ENCODE measurements around the gene NEUROG3.

DNA sequence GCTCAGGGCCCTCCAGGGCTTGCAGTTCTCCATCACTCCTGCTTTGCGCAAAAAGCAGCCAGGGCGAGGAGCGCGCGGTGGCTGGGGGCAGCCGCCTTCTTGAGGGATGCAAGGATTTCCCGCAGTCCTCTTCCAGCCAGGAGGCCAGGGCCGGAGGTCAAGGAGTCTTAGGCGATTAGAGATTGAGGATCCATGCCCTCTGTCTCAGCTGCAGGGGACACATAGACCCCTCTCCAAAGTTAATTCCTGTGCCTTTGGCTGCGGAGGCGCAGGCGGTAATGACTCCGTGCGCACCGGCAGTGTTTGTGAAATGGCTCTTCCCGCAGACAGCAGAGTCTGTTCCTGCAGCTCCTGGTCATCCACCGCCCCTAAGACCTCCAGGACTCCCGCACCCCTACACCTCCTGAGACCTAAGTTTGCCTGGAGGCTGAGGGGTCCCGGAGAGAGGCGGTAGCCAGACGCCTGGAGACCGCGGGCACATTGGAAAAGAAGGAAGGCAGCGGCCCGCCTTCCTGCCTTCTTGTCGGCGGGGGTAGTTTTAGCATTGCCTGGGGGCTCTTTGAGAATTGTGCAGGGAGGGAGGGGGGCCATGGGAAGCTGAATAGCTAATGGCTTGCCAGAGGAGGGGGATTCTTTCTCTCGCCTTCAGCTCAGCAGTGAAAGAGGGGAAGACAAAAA, 3.3 kb upstream of the NEUROG3 start:
- no peak for TF ChIP-seq EZH2 (IDR thresholded peaks at IDR 0.05; ENCODE audit: borderline replicate concordance)
- TF ChIP-seq, protein P1, sequence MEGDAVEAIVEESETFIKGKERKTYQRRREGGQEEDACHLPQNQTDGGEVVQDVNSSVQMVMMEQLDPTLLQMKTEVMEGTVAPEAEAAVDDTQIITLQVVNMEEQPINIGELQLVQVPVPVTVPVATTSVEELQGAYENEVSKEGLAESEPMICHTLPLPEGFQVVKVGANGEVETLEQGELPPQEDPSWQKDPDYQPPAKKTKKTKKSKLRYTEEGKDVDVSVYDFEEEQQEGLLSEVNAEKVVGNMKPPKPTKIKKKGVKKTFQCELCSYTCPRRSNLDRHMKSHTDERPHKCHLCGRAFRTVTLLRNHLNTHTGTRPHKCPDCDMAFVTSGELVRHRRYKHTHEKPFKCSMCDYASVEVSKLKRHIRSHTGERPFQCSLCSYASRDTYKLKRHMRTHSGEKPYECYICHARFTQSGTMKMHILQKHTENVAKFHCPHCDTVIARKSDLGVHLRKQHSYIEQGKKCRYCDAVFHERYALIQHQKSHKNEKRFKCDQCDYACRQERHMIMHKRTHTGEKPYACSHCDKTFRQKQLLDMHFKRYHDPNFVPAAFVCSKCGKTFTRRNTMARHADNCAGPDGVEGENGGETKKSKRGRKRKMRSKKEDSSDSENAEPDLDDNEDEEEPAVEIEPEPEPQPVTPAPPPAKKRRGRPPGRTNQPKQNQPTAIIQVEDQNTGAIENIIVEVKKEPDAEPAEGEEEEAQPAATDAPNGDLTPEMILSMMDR (IDR thresholded peaks at IDR 0.05; ENCODE audit: poor library complexity), result no peak

Measured in hepatocyte (in vitro differentiated cells).